Omental fat pad (tissue), 4 donors: ENCODE data around the gene DLG3. TPM values are rescaled to one million over a fixed set of nuclear protein-coding genes. Genes with fewer than 3 reads are reported as not detected.

Experiments used
- ATAC-seq: fragments of 150-250 bp; one replicate; pipeline ENCODE4 v1.9.1; 2016; ENCODE audit warnings: mild to moderate bottlenecking, moderate library complexity; ENCODE audit not compliant: low FRiP score
- DNase-seq: peaks from one replicate; pipeline ENCODE4 v3.0.0-alpha.2; 2019; ENCODE audit warnings: low spot score
- total RNA-seq, 4 donors: library from RNA; depleted of rRNA; stranded (reverse); fragments of >200 nt; gene quantifications; one replicate each; pipeline ENCODE4 v1.1.0, GENCODE V29; 2016
- TF ChIP-seq, protein P1 (sequence below), 3 donors: fragments of 450-650 bp; IDR thresholded peaks; one replicate each; pipeline ENCODE4 v1.5.1; 2016 to 2017; ENCODE audit warnings: antibody characterized with exemption in 3 of 3, mild to moderate bottlenecking in 3 of 3, moderate library complexity in 2 of 3

The DLG3 gene
- total RNA-seq, 4 donors from 2014 or later: 3.7 to 7.8 (median 5.3) TPM

DNA sequence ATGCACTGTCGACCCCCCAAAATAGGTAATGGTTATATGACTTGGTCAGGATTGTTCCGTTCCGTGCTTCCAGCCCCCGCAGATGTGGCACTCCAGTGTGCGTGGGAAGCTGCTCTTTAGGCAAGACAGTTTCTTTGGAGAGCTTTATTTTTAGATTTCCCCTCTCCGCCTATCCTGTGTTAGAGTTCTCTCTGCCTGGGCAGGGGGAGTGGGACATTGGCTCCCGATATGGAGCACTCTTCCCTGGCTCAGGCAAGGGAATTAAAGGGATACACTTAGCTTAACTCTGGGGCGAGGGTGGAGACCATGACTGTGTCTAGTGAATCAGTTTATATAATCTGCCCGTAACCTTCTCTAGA, 36.0 kb downstream of the DLG3 start:
- TF ChIP-seq, protein P1, sequence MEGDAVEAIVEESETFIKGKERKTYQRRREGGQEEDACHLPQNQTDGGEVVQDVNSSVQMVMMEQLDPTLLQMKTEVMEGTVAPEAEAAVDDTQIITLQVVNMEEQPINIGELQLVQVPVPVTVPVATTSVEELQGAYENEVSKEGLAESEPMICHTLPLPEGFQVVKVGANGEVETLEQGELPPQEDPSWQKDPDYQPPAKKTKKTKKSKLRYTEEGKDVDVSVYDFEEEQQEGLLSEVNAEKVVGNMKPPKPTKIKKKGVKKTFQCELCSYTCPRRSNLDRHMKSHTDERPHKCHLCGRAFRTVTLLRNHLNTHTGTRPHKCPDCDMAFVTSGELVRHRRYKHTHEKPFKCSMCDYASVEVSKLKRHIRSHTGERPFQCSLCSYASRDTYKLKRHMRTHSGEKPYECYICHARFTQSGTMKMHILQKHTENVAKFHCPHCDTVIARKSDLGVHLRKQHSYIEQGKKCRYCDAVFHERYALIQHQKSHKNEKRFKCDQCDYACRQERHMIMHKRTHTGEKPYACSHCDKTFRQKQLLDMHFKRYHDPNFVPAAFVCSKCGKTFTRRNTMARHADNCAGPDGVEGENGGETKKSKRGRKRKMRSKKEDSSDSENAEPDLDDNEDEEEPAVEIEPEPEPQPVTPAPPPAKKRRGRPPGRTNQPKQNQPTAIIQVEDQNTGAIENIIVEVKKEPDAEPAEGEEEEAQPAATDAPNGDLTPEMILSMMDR (IDR thresholded peaks at IDR 0.05): no peak
- ATAC-seq (no peak), DNase-seq (no peak)

DNA sequence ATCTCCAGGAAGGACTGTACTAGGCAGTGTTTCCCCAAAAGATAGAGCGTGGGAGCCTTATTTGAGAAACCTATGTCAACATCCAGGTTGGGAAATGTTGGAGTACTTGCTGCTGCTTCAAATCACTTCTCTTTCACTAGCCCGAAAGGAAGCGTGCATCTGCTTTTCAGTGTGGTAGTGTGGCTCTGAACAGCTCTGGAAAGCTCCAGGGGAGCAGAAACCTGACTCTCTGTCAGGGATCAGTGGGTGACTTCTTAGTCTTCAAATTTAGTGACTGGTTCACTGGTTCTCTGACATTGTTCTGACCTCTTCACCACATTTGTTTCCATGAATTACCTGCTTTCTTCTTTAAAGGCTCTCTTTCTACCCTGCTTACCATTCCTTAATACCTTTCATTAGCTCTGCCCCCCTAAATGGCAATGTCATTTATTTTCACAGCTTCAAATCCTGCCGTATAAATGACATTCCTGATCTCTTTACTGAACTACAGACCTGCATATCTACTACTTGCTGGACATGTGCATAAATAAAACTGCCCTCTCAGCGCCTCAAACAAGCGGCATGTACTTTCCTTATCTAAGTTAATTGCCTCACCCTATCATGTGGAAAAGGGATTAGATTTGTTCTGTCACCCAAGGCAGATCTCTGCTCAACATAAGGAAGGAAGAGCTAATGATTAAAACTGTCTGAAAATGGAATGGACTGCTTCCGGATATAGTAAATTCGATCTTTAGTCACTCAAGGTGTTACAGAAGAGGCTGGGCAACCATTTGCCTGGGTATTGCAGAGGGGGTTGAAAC, 37.0 kb downstream of the DLG3 start:
- ATAC-seq: no peak
- no peak for DNase-seq
- TF ChIP-seq, protein P1 (IDR thresholded peaks at IDR 0.05): no peak

DNA sequence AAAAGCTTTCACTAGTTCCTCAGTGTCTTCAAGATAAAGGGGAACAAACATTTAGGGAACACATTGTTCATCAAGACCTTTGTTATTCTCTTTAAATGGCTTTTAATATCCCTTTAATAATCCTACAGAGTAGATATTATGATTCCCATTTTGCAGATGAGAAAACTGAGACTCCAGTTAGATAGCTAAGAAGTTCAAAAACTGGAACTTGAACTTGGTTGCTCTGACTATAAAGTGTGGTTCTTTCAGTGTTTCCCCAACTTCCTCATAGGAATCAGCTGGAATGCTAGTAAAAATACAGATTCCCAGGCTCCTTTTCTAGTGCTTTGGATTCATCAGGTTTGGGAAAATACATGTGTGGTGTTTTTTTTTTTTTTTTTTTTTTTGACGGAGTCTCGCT, 37.7 kb downstream of the DLG3 start:
- ATAC-seq (no peak), DNase-seq (no peak)
- TF ChIP-seq, protein P1 (IDR thresholded peaks at IDR 0.05): no peak

DNA sequence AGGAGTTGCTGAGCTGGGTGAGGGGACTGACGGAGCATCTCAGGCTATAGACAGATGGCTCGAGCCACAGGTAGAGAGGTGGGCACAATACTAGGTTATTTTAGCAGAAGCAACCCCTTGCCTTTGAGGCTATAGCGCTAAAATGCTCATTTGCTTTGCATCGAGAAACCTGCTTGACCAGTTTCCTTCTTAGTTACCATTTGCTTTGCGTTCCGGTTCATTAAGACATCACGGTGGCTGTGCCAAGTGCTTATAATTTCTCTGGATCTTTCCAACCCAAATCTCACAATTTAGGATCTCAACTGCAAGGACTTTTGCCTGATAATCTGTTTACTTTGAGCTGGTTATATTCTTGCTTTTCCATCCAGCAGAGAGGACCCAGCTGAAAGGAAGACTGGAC, 40.8 kb downstream of the DLG3 start:
- no peak for ATAC-seq
- DNase-seq: no peak
- TF ChIP-seq, protein P1 (IDR thresholded peaks at IDR 0.05): no peak

DNA sequence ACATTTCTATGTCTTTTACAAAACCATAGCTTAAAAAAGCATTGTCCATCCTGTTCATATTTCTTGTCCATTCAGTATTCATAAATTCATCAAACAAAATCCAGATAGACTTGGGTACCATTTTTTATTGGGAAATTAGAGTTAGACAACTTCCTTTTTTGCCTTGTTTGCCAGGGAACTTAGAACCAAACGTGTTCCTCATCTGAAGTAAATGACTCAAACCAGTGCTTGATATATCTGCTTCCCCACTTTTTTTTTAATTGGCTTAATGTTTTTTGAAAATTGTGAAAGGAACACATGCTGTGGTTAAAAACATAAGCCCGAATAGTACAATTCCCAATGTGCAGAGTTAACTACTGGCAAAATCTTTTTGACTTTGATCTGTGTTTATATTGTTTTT, 44.2 kb downstream of the DLG3 start:
- DNase-seq: no peak
- TF ChIP-seq, protein P1 (IDR thresholded peaks at IDR 0.05): no peak
- no peak for ATAC-seq

DNA sequence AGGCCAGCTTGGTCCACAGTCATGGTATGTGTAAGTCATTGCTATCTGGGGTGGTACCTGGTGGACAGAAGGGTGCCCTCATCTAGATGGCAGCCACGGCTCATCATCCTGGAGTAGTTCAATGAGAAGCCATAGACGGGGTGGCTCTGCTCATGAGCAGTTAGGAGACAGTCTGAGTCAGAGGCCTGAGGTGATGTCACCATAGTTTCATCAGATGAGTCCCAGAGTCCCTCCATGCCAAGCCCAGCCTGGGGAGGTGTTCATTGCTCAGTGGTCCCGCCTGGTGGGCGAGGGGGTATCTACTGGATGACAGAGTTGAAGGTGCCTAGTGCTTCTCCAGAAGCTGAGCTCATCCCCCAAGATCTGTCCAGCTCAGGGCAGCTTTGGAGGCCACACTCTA, 49.8 kb downstream of the DLG3 start:
- TF ChIP-seq, protein P1 (IDR thresholded peaks at IDR 0.05): no peak
- no peak for ATAC-seq
- no peak for DNase-seq

DNA sequence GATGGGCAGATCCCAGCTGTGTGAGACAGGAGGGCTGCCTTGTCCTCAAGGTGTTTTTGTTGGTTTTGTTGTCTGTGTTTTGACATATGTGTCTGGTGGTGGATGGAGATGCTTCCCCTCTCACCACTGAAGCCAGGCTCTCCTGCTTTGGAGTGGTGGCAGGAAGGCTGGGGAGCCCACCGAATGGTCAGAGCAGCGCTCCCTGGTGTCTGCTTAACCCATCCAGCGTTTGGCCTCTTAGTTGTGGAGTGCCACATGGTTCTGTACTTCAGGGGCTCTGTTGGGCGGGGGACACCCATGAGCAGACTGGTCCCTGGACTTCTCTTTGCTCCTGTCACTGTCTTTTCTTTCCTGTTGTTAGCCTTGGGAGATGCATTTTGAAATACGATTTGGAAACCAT, 51.9 kb downstream of the DLG3 start:
- no peak for ATAC-seq
- DNase-seq: no peak
- TF ChIP-seq, protein P1 (IDR thresholded peaks at IDR 0.05): no peak
